A549 (cell line): ENCODE results near the gene DOCK6. TPM values are rescaled to one million over a fixed set of nuclear protein-coding genes. Genes with fewer than 3 reads are reported as not detected.
A peak's percentile ranks its signal among the peaks of the same experiment; 100 is the strongest.

Source experiments
- ATAC-seq, 2 experiments: fragments of 200-7000 bp in 1 of 2; fragments of >200 bp in 1 of 2; cut with Nextera tagmentation in 1 of 2; cut with Tn5 transposase in 1 of 2; 3 replicates each; pipeline versions ENCODE4 v1.8.0 to v1.9.1; 2018 to 2020; ENCODE audit warnings: mild to moderate bottlenecking in 1 of 2, moderate library complexity in 1 of 2
- CTCF ChIA-PET: fragments of 300-600 bp; sonication (Branson Sonifier 250); formaldehyde crosslinking; extraction: SDS; loops from one replicate; lab custom pipeline; 2021; ENCODE audit warnings: antibody characterized with exemption, inconsistent platforms; lab: Yijun Ruan, JAX
- POLR2A ChIA-PET: fragments of 350-600 bp; formaldehyde crosslinking; extraction: SDS; loops from one replicate; lab custom pipeline; 2021; ENCODE audit warnings: antibody characterized with exemption, inconsistent platforms; lab: Yijun Ruan, JAX
- DNase-seq, 2 experiments: peaks; one replicate each; pipeline versions ENCODE4 v3.0.0 to v3.0.0-alpha.2; 2011 to 2016; ENCODE audit warnings: low read depth in 1 of 2, low spot score in 1 of 2
- FAIRE-seq: peaks from 2 replicates; lab custom pipeline; 2011; peaks lifted over from hg19 to GRCh38; lab: Jason Lieb, UNC
- H3K27ac ChIP-seq, 2 experiments: fragments of >200 bp; sonication (Bioruptor Twin); formaldehyde crosslinking; 3 replicates each; pipeline ENCODE4 v1.5.1; 2016 to 2017
- H3K4me1 ChIP-seq: fragments of >200 bp; sonication (Bioruptor Twin); formaldehyde crosslinking; 3 replicates; pipeline ENCODE4 v1.6.1; 2016
- H3K4me2 ChIP-seq: fragments of >200 bp; sonication (Bioruptor Twin); formaldehyde crosslinking; 3 replicates; pipeline ENCODE4 v1.6.1; 2016
- H3K4me3 ChIP-seq: fragments of >200 bp; sonication (Bioruptor Twin); formaldehyde crosslinking; 3 replicates; pipeline ENCODE4 v1.5.1; 2016
- H3K9me3 ChIP-seq: fragments of >200 bp; sonication (Bioruptor Twin); formaldehyde crosslinking; 3 replicates; pipeline ENCODE4 v1.6.1; 2016
- CBX2 ChIP-seq: fragments of 200-600 bp; sonication (generic); IDR thresholded peaks from 2 replicates; pipeline ENCODE4 v1.6.1; 2016; ENCODE audit warnings: low read depth, mild to moderate bottlenecking, borderline replicate concordance
- CBX8 ChIP-seq: fragments of 200-600 bp; sonication (generic); IDR thresholded peaks from 2 replicates; pipeline ENCODE4 v1.6.1; 2016
- CHD4 ChIP-seq: fragments of 200-600 bp; sonication (generic); IDR thresholded peaks from 2 replicates; pipeline ENCODE4 v1.6.1; 2016; ENCODE audit warnings: antibody characterized with exemption, mild to moderate bottlenecking, borderline replicate concordance
- HES2 ChIP-seq: fragments of >200 bp; sonication (Bioruptor Twin); formaldehyde crosslinking; IDR thresholded peaks from 2 replicates; pipeline ENCODE4 v1.6.1; 2016
- HMGXB4 ChIP-seq: fragments of 250-450 bp; sonication (Bioruptor Pico); IDR thresholded peaks from 2 replicates; pipeline ENCODE4 v1.5.0; 2021; ENCODE audit warnings: mild to moderate bottlenecking, moderate library complexity, borderline replicate concordance
- HOXB5 ChIP-seq: fragments of 250-450 bp; sonication (Bioruptor Pico); IDR thresholded peaks from 2 replicates; pipeline ENCODE4 v1.5.0; 2020; ENCODE audit warnings: mild to moderate bottlenecking, moderate library complexity
- KDM1A ChIP-seq: fragments of 200-600 bp; sonication (generic); IDR thresholded peaks from 2 replicates; pipeline ENCODE4 v1.6.1; 2016; ENCODE audit warnings: low read depth, mild to moderate bottlenecking
- MAX ChIP-seq: IDR thresholded peaks from 2 replicates; pipeline ENCODE4 v1.6.1; 2012
- MAZ ChIP-seq: fragments of 150-350 bp; IDR thresholded peaks from 2 replicates; pipeline ENCODE4 v1.6.1; 2014; ENCODE audit warnings: antibody characterized with exemption, low read depth, low read length, borderline replicate concordance
- MYC ChIP-seq: IDR thresholded peaks from 2 replicates; pipeline ENCODE4 v1.6.1; 2012; ENCODE audit warnings: mild to moderate bottlenecking, inconsistent platforms, low read length, improper control_type of control experiment, borderline replicate concordance
- RAD21 ChIP-seq, 2 experiments: fragments of >200 bp in 1 of 2; sonication (Bioruptor Twin) in 1 of 2; formaldehyde crosslinking in 1 of 2; IDR thresholded peaks in 1 of 2; conservative IDR thresholded peaks in 1 of 2; 2 replicates in 1 of 2; 3 replicates in 1 of 2; pipeline ENCODE4 v1.6.1; 2012 to 2018; ENCODE audit warnings: inconsistent platforms in 1 of 2
- RARB ChIP-seq: fragments of 250-450 bp; sonication (Bioruptor Pico); IDR thresholded peaks from 2 replicates; pipeline ENCODE4 v1.8.0; 2021; ENCODE audit warnings: mild to moderate bottlenecking, moderate library complexity
- RNF2 ChIP-seq: fragments of 200-600 bp; sonication (generic); IDR thresholded peaks from 2 replicates; pipeline ENCODE4 v1.6.1; 2016; ENCODE audit warnings: low read depth, mild to moderate bottlenecking, antibody characterized with exemption, moderate library complexity, borderline replicate concordance
- USF2 ChIP-seq: fragments of 450-650 bp; IDR thresholded peaks from 2 replicates; pipeline ENCODE4 v1.6.1; 2014; ENCODE audit warnings: antibody characterized with exemption
- ZC3H11A ChIP-seq: fragments of 450-650 bp; IDR thresholded peaks from 2 replicates; pipeline ENCODE4 v1.6.1; 2014; ENCODE audit warnings: antibody characterized with exemption, mild to moderate bottlenecking
- ZFP36 ChIP-seq: fragments of 450-650 bp; IDR thresholded peaks from 2 replicates; pipeline ENCODE4 v1.6.1; 2014; ENCODE audit warnings: borderline replicate concordance; ENCODE audit not compliant: partially characterized antibody
- ZSCAN20 ChIP-seq: fragments of 250-450 bp; sonication (Bioruptor Pico); IDR thresholded peaks from 2 replicates; pipeline ENCODE4 v1.8.0; 2022; ENCODE audit warnings: mild to moderate bottlenecking, moderate library complexity
- WGBS: methylation state at CpG from one replicate; pipeline ENCODE4 v1.1.6; 2017; ENCODE audit errors: missing lambda C conversion rate; 5-methylcytosine and 5-hydroxymethylcytosine counted together
- polyA plus RNA-seq, 4 experiments: library from polyadenylated mRNA; depleted of rRNA in 3 of 4; stranded (reverse); fragments of >200 nt; fragmentation: RNase III in 1 of 4; extraction: RNeasy Plus Mini Kit Qiagen cat#74134 plus additional on column Dnase treatment in 1 of 4; gene quantifications; 2 replicates in 3 of 4; 3 replicates in 1 of 4; pipeline ENCODE4 v1.2.3, GENCODE V29; 2011 to 2017
- TF ChIP-seq, protein P1 (sequence below): IDR thresholded peaks from 2 replicates; pipeline ENCODE4 v1.6.1; 2012
- TF ChIP-seq, protein P2 (sequence below): fragments of 250-450 bp; sonication (Bioruptor Pico); IDR thresholded peaks from 2 replicates; pipeline ENCODE4 v1.5.0; 2020; ENCODE audit warnings: low read depth, mild to moderate bottlenecking, moderate library complexity

Gene DOCK6
- polyA plus RNA-seq, 2 of the 4 experiments (the other 2 are of a cell fraction): 7.6 to 8.0 TPM

GRCh38 chr19:11265177-11265784 is 3.0 kb upstream of the DOCK6 start:
- no peak for FAIRE-seq
- TF ChIP-seq HOXB5 (no peak), ZFP36 (peak; percentile 59), KDM1A (peak; percentile 64; the same call in 1 of the 2 replicates)
- Histone ChIP-seq H3K9me3 (no peaks in the 10 kb centered on the region), H3K4me3 (no peak overlapping the region), H3K4me1 (peaks cover 32% of the 10 kb centered on the region), H3K4me2 (peak overlapping the region; percentile 57), H3K27ac (peak overlapping the region; percentile 67 to 83)
- POLR2A ChIA-PET: no interaction called here
- 45% methylated on average over 6 of the region's 6 CpGs for WGBS
- no peak for ATAC-seq
- no peak for DNase-seq
- CTCF ChIA-PET: interaction anchor here (0.5 to 1.7 kb wide), 6 partner anchors 11 to 329 kb away, joined by 3 to 5 read pairs (median 4); no protein-coding TSS in a partner anchor

GRCh38 chr19:11264452-11265176 is 2.3 kb upstream of the DOCK6 start:
- TF ChIP-seq USF2 (no peak), RNF2 (no peak), HES2 (no peak), ZFP36 (no peak), HOXB5 (no peak), ZSCAN20 (CRISPR knock-in tag) (no peak), RAD21 (conservative IDR thresholded peaks at IDR 0.05 in 1 of 2, IDR thresholded peaks at IDR 0.05 in 1 of 2) (no peak), CHD4 (no peak), MAX (no peak), CBX8 (no peak), CBX2 (no peak), MAZ (no peak), HMGXB4 (CRISPR knock-in tag) (no peak)
- TF ChIP-seq, protein P1, sequence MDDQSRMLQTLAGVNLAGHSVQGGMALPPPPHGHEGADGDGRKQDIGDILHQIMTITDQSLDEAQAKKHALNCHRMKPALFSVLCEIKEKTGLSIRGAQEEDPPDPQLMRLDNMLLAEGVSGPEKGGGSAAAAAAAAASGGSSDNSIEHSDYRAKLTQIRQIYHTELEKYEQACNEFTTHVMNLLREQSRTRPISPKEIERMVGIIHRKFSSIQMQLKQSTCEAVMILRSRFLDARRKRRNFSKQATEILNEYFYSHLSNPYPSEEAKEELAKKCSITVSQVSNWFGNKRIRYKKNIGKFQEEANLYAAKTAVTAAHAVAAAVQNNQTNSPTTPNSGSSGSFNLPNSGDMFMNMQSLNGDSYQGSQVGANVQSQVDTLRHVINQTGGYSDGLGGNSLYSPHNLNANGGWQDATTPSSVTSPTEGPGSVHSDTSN: no peak
- Histone ChIP-seq H3K9me3 (no peaks in the 10 kb centered on the region), H3K4me2 (peak overlapping the region; percentile 57), H3K27ac (peak overlapping the region; percentile 67 to 83), H3K4me3 (no peak overlapping the region), H3K4me1 (peaks cover 32% of the 10 kb centered on the region)
- WGBS: 91% methylated on average over 18 of the region's 19 CpGs
- CTCF ChIA-PET: interaction anchor here (0.9 to 1.7 kb wide), 4 partner anchors 10 to 230 kb away, joined by 3 to 5 read pairs (median 4); no protein-coding TSS in a partner anchor
- POLR2A ChIA-PET: no interaction called here
- peak in 1 of 2 experiments; percentile 38 for DNase-seq
- ATAC-seq: no peak
- no peak for FAIRE-seq

- no peak for DNase-seq
- CTCF ChIA-PET: interaction anchor here (1.2 kb wide), 1 partner anchor 219 kb away, joined by 3 read pairs; no protein-coding TSS in a partner anchor
- no peak for FAIRE-seq
- WGBS: 90% methylated on average over 6 of the region's 6 CpGs
- no peak for ATAC-seq
- peaks cover 32% of the 10 kb centered on the region for H3K4me1 ChIP-seq
- TF ChIP-seq, protein P2, sequence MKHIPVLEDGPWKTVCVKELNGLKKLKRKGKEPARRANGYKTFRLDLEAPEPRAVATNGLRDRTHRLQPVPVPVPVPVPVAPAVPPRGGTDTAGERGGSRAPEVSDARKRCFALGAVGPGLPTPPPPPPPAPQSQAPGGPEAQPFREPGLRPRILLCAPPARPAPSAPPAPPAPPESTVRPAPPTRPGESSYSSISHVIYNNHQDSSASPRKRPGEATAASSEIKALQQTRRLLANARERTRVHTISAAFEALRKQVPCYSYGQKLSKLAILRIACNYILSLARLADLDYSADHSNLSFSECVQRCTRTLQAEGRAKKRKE (CRISPR knock-in tag): no peak
- TF ChIP-seq MAZ: no peak
- no peak for TF ChIP-seq MYC
- TF ChIP-seq RARB (CRISPR knock-in tag): no peak
- peak; percentile 23; the same call in 1 of the 2 replicates for TF ChIP-seq ZC3H11A
- H3K9me3 ChIP-seq: no peaks in the 10 kb centered on the region
- no peak overlapping the region; a peak in 1 of 6 replicates for H3K27ac ChIP-seq
- POLR2A ChIA-PET: no interaction called here
- no peak overlapping the region for H3K4me3 ChIP-seq
- H3K4me2 ChIP-seq: no peak overlapping the region
Measured at GRCh38 chr19:11263726-11264125, 1.4 kb upstream of the DOCK6 start.
